HepG2 (cell line): Measurements from ENCODE around the gene NPW. TPM values are rescaled to one million over a fixed set of nuclear protein-coding genes. Genes with fewer than 3 reads are reported as not detected.

Source experiments
- FOXA1 ChIP-seq, 2 experiments: fragments of 450-650 bp in 1 of 2; sonication (generic) in 1 of 2; formaldehyde crosslinking in 1 of 2; IDR thresholded peaks; 2 replicates each; pipeline versions ENCODE4 v1.4.0 to v1.6.1; 2016 to 2020; ENCODE audit warnings: missing genetic modification reagents in 1 of 2
- TSC22D2 ChIP-seq: sonication (generic); formaldehyde crosslinking; IDR thresholded peaks from 2 replicates; pipeline ENCODE4 v1.5.1; 2020; ENCODE audit warnings: missing genetic modification reagents, mild to moderate bottlenecking, borderline replicate concordance
- ZBTB7B ChIP-seq: sonication (generic); formaldehyde crosslinking; IDR thresholded peaks from 2 replicates; pipeline ENCODE4 v1.4.0; 2020; ENCODE audit warnings: missing genetic modification reagents
- ZFP90 ChIP-seq: sonication (generic); formaldehyde crosslinking; IDR thresholded peaks from 2 replicates; pipeline ENCODE4 v1.8.0; 2022; ENCODE audit warnings: missing genetic modification reagents, mild to moderate bottlenecking, inconsistent platforms, borderline replicate concordance
- ZMAT3 ChIP-seq: sonication (generic); formaldehyde crosslinking; conservative IDR thresholded peaks from 2 replicates; pipeline ENCODE4 v1.7.0; 2021; ENCODE audit warnings: missing genetic modification reagents
- ZMYM2 ChIP-seq: sonication (generic); formaldehyde crosslinking; IDR thresholded peaks from 2 replicates; pipeline ENCODE4 v1.8.0; 2022; ENCODE audit warnings: mild to moderate bottlenecking, missing genetic modification reagents
- ZNF121 ChIP-seq: sonication (generic); formaldehyde crosslinking; IDR thresholded peaks from 2 replicates; pipeline ENCODE4 v1.5.0; 2020; ENCODE audit warnings: mild to moderate bottlenecking, missing genetic modification reagents
- ZNF253 ChIP-seq: sonication (generic); formaldehyde crosslinking; IDR thresholded peaks from 2 replicates; pipeline ENCODE4 v1.8.0; 2022; ENCODE audit warnings: mild to moderate bottlenecking, missing genetic modification reagents, borderline replicate concordance
- ZNF501 ChIP-seq: sonication (generic); formaldehyde crosslinking; IDR thresholded peaks from 2 replicates; pipeline ENCODE4 v1.5.1; 2020; ENCODE audit warnings: mild to moderate bottlenecking, moderate library complexity, missing genetic modification reagents
- ZNF891 ChIP-seq: sonication (generic); formaldehyde crosslinking; IDR thresholded peaks from 2 replicates; pipeline ENCODE4 v1.5.0; 2020; ENCODE audit warnings: mild to moderate bottlenecking, missing genetic modification reagents
- ZSCAN21 ChIP-seq: sonication (generic); formaldehyde crosslinking; IDR thresholded peaks from 2 replicates; pipeline ENCODE4 v1.8.0; 2022; ENCODE audit warnings: mild to moderate bottlenecking, missing genetic modification reagents, moderate library complexity, borderline replicate concordance
- polyA plus RNA-seq, 8 experiments: library from polyadenylated mRNA; depleted of rRNA in 3 of 8; stranded (reverse) in 7 of 8; unstranded in 1 of 8; fragments of >200 nt; fragmentation: Illumina TruSeq in 4 of 8; extraction: Trizol in 4 of 8; gene quantifications; 2 replicates each; pipeline versions ENCODE4 v1.2.1 to v1.2.3, GENCODE V29; 2011 to 2016; ENCODE audit warnings: low read depth in 4 of 8, missing spikeins in 1 of 8, mixed read lengths in 1 of 8; ENCODE audit not compliant: insufficient read depth in 1 of 8
- total RNA-seq, 5 experiments: library from RNA; depleted of rRNA; stranded (reverse); fragments of >200 nt; fragmentation: Illumina TruSeq; extraction: Trizol; gene quantifications; 2 replicates each; pipeline ENCODE4 v1.2.3, GENCODE V29; 2016; ENCODE audit warnings: low read depth in 1 of 5
- TF ChIP-seq, protein P1 (sequence below): sonication (generic); formaldehyde crosslinking; IDR thresholded peaks from 2 replicates; pipeline ENCODE4 v1.9.0; 2021; ENCODE audit warnings: mild to moderate bottlenecking, missing genetic modification reagents
- TF ChIP-seq, protein P2 (sequence below): sonication (generic); formaldehyde crosslinking; IDR thresholded peaks from 2 replicates; pipeline ENCODE4 v1.4.0; 2020; ENCODE audit warnings: mild to moderate bottlenecking, missing genetic modification reagents
- TF ChIP-seq, protein P3 (sequence below): sonication (generic); formaldehyde crosslinking; IDR thresholded peaks from 2 replicates; pipeline ENCODE4 v1.4.0; 2020; ENCODE audit warnings: missing genetic modification reagents
- TF ChIP-seq, protein P4 (sequence below): IDR thresholded peaks from 2 replicates; pipeline ENCODE4 v1.6.1; 2012; ENCODE audit warnings: inconsistent platforms
- TF ChIP-seq, protein P5 (sequence below): sonication (generic); IDR thresholded peaks from 2 replicates; pipeline ENCODE4 v1.6.1; 2016; ENCODE audit warnings: low read depth, borderline replicate concordance

NPW gene
- total and polyA plus RNA-seq, 2 of the 13 experiments (the other 11 are each of a cell fraction or from before 2014, with no cell fraction given), result 0.24 to 0.97 TPM

DNA sequence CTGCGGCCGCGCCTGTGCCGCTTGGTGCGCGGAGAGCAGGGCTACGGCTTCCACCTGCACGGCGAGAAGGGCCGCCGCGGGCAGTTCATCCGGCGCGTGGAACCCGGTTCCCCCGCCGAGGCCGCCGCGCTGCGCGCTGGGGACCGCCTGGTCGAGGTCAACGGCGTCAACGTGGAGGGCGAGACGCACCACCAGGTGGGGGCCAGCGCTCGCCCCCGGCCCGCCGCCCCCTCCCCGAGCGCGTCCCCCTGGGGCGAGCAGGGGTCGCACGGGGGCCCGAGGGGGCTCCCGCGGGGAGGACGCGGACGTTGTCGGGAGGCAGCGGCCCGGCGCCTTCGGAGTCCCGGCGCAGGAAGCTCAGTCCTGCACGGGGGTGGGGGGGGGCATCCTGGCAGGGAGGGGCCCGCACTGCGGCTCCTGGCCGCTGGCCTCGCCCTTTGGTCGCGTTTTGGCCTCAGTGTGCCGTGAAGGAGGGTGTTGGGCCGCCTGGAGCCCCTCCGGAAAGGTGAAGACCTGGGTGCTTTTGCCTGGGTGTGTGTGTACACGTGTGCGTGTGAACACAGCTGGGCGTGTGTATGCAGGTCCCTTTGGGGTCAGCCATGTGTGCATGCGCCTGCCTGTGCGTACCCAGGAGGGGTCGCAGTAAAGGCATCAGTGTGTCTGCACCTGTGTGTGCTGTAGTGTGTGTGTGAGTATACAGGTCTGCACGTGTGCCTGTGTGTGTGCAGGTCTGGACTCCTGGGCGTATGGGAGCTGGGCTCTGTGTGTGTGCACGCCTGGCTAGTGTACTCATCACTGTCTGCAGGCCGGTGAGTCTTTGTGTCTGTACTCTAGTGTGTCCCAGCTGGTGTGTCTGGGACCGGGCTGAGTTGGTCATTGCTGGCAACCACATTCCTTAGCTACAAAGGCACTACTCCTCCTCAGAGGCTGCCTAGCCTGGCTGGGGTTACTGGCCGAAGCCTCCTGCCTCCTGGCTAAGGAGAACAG, 7.7 kb downstream of the NPW start (continued):
- TF ChIP-seq, protein P1, sequence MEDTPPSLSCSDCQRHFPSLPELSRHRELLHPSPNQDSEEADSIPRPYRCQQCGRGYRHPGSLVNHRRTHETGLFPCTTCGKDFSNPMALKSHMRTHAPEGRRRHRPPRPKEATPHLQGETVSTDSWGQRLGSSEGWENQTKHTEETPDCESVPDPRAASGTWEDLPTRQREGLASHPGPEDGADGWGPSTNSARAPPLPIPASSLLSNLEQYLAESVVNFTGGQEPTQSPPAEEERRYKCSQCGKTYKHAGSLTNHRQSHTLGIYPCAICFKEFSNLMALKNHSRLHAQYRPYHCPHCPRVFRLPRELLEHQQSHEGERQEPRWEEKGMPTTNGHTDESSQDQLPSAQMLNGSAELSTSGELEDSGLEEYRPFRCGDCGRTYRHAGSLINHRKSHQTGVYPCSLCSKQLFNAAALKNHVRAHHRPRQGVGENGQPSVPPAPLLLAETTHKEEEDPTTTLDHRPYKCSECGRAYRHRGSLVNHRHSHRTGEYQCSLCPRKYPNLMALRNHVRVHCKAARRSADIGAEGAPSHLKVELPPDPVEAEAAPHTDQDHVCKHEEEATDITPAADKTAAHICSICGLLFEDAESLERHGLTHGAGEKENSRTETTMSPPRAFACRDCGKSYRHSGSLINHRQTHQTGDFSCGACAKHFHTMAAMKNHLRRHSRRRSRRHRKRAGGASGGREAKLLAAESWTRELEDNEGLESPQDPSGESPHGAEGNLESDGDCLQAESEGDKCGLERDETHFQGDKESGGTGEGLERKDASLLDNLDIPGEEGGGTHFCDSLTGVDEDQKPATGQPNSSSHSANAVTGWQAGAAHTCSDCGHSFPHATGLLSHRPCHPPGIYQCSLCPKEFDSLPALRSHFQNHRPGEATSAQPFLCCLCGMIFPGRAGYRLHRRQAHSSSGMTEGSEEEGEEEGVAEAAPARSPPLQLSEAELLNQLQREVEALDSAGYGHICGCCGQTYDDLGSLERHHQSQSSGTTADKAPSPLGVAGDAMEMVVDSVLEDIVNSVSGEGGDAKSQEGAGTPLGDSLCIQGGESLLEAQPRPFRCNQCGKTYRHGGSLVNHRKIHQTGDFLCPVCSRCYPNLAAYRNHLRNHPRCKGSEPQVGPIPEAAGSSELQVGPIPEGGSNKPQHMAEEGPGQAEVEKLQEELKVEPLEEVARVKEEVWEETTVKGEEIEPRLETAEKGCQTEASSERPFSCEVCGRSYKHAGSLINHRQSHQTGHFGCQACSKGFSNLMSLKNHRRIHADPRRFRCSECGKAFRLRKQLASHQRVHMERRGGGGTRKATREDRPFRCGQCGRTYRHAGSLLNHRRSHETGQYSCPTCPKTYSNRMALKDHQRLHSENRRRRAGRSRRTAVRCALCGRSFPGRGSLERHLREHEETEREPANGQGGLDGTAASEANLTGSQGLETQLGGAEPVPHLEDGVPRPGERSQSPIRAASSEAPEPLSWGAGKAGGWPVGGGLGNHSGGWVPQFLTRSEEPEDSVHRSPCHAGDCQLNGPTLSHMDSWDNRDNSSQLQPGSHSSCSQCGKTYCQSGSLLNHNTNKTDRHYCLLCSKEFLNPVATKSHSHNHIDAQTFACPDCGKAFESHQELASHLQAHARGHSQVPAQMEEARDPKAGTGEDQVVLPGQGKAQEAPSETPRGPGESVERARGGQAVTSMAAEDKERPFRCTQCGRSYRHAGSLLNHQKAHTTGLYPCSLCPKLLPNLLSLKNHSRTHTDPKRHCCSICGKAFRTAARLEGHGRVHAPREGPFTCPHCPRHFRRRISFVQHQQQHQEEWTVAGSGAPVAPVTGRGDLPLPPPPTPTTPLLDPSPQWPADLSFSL (CRISPR knock-in tag), result peak; percentile 68; the same call in 1 of the 2 replicates
- TF ChIP-seq ZMYM2 (CRISPR knock-in tag) (0 out of 2 replicates have a peak, but pooled peaks have one; percentile 41), ZNF121 (CRISPR knock-in tag) (peak; percentile 60), ZMAT3 (CRISPR knock-in tag) (0 out of 2 replicates have a peak, but pooled peaks have one; percentile 6), TSC22D2 (peak; percentile 48; the same call in 1 of the 2 replicates), ZNF501 (CRISPR knock-in tag) (peak; percentile 56; the same call in 1 of the 2 replicates), FOXA1 (IDR thresholded peaks at IDR 0.05) (no peak), FOXA1 (CRISPR knock-in tag; IDR thresholded peaks at IDR 0.05) (peak; percentile 74), ZNF253 (CRISPR knock-in tag) (0 out of 2 replicates have a peak, but pooled peaks have one; percentile 50), ZNF891 (peak; percentile 58), ZSCAN21 (CRISPR knock-in tag) (peak; percentile 67), ZFP90 (peak; percentile 99), ZBTB7B (0 out of 2 replicates have a peak, but pooled peaks have one; percentile 46)
- TF ChIP-seq, protein P2, sequence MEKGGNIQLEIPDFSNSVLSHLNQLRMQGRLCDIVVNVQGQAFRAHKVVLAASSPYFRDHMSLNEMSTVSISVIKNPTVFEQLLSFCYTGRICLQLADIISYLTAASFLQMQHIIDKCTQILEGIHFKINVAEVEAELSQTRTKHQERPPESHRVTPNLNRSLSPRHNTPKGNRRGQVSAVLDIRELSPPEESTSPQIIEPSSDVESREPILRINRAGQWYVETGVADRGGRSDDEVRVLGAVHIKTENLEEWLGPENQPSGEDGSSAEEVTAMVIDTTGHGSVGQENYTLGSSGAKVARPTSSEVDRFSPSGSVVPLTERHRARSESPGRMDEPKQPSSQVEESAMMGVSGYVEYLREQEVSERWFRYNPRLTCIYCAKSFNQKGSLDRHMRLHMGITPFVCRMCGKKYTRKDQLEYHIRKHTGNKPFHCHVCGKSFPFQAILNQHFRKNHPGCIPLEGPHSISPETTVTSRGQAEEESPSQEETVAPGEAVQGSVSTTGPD (CRISPR knock-in tag), result no peak
- TF ChIP-seq, protein P3, sequence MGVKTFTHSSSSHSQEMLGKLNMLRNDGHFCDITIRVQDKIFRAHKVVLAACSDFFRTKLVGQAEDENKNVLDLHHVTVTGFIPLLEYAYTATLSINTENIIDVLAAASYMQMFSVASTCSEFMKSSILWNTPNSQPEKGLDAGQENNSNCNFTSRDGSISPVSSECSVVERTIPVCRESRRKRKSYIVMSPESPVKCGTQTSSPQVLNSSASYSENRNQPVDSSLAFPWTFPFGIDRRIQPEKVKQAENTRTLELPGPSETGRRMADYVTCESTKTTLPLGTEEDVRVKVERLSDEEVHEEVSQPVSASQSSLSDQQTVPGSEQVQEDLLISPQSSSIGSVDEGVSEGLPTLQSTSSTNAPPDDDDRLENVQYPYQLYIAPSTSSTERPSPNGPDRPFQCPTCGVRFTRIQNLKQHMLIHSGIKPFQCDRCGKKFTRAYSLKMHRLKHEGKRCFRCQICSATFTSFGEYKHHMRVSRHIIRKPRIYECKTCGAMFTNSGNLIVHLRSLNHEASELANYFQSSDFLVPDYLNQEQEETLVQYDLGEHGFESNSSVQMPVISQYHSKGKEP (CRISPR knock-in tag), result no peak
- TF ChIP-seq, protein P4, sequence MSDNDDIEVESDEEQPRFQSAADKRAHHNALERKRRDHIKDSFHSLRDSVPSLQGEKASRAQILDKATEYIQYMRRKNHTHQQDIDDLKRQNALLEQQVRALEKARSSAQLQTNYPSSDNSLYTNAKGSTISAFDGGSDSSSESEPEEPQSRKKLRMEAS, result peak; percentile 69
- TF ChIP-seq, protein P5, sequence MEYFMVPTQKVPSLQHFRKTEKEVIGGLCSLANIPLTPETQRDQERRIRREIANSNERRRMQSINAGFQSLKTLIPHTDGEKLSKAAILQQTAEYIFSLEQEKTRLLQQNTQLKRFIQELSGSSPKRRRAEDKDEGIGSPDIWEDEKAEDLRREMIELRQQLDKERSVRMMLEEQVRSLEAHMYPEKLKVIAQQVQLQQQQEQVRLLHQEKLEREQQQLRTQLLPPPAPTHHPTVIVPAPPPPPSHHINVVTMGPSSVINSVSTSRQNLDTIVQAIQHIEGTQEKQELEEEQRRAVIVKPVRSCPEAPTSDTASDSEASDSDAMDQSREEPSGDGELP, result peak; percentile 81
